SW 1271 (cell line): ENCODE results near the gene NOD1.

Experiments
- DNase-seq, 2 experiments: peaks; one replicate each; lab custom pipeline; 2025; lab: John Stamatoyannopoulos, UW

Gene NOD1

DNA sequence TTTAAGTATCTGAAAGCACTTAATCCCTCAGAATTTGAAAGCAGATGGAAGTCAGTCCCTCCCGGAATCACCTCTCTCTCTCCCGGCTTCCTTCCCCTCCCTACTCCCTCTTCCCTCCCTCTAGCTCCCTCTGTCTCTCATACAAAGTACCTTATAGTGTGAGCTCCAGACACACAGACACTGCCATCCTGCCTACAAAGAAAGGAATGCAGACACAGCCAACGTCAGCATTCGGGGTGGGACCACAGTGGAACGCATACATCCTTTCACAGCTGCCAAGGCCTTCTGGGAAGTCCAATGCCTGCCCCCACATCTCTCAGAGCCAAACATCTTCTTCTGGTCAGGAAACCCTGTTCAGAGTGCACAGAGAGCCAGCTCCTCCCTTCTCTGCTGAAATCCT is 9.3 kb downstream of the NOD1 start:
- peak in 1 of 2 experiments; percentile 39 for DNase-seq

DNA sequence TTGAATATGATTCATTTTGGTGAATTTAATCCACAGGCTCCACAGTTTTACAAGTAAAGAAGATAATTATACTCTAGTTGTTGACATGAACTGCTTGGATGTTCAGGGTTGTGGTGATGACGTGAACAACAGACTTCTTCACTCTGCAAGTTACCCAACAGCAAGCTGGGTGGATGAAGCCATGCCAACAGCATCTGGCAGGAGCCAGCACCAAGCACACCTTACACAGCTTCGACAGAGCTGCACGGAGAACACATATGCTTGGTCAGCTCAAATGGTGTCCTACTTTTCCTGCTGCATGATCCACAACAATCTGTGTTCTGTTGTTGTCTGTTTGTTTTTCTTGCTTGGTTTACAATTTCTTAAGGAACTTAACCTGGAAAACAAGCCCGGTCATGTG is 9.8 kb downstream of the NOD1 start:
- DNase-seq: no peak

DNA sequence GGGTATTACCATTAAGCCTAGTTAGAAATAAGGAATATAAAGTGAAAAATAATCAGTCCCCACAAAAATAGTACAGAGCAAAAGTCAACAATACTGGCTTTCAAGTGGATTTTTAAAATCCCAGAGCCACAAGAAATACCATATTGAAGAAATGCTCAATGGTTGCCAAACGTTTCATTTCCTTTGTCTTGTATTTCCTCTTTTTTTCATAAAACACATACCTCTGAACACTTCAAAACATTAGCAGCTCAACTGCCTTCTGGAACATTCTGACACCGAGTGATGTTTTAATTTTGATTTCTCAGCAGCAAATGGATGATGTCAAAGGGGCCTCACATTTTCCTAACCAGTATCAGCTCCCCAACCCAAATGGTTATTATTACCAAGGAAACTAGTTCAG is 10.5 kb downstream of the NOD1 start:
- no peak for DNase-seq

- DNase-seq: no peak
Observed at GRCh38 chr7:30467271-30467670, 11.3 kb downstream of the NOD1 start.

- DNase-seq: no peak
Observed at GRCh38 chr7:30466266-30466665, 12.3 kb downstream of the NOD1 start.

DNA sequence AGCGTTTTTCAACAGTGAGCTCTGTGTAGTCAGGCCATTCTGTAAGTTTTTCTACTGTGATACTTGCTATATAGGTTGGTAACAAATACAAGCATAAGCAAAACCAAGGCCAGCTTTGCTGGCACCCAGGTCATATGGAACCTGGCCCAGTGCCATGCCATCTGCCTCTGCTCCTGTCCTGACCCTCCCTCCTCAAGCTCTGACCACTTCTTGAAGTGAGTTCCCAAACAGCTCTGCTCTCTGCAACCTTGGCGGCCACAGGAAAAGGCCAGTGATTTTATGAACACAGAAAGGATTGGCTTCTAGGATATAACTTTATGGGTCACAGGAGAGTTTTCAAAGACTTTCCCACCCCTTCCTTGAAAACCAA is 12.8 kb downstream of the NOD1 start:
- DNase-seq: no peak

- no peak for DNase-seq
Observed at GRCh38 chr7:30465046-30465810, 13.4 kb downstream of the NOD1 start.

DNA sequence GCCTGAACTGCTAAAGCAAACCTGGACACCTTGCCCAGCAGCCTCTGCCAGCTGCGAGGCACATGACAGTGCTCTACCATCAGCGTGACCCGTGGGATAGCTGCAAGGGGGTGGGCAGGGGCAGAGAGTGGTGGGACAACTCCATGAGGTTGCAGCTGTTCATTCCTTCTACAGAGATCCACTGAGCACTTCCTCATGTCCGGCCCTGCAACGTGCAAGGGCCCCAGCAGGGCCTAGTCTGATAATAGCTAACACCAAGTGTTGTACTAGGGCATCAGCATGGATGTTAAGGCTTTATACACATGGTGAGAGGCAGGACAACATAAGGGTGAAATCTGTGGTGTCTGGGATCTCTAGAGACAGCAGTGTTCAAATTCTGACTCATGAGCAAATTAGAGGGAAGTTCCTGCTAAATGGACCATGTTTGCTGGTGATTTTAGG is 14.3 kb downstream of the NOD1 start:
- DNase-seq: no peak

- DNase-seq: no peak
Observed at GRCh38 chr7:30463405-30464145, 15.0 kb downstream of the NOD1 start.

GRCh38 chr7:30462179-30462578 is 16.4 kb downstream of the NOD1 start:
- no peak for DNase-seq

DNA sequence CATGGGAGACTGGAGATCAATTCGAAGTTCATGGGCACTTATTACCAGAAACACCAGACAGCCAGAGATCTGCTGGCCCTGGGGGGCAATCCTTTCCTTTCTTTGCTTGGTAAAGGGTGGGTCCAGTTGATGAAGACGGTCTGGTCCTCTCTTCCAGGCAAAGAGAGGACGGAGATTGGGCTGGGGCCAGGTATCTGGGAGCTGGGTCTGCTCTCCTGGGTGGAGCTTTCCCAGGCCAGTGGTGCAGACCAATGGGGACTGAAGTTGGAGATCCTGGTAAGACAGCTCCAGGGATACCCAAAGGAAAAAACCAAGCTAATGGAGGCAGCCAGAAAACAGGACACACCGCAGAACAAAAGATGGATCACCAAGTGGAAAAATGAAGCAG is 18.3 kb downstream of the NOD1 start:
- DNase-seq: no peak

GRCh38 chr7:30459591-30460245 is 18.9 kb downstream of the NOD1 start:
- no peak for DNase-seq

- no peak for DNase-seq
Observed at GRCh38 chr7:30458311-30458710, 20.3 kb downstream of the NOD1 start.

DNA sequence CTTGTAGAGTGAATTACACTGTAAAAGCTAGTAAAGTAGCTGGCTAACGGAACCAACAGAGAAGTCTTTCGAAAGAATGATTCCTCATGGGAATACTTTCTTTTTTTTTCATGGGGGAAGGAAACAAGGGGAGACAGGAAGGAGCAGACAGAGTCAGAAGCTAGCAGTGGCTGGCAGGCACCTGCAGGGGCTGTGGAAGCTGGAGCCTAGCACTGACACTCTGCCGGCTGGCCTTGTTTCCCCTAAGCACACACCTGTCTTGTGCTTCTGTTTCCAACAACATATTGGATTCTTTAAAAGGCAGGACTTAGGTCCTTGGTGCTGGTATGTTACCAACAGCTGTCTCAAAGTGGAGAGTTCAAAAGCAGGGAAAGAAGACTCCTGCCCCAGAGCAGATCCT is 24.7 kb downstream of the NOD1 start:
- no peak for DNase-seq

- DNase-seq: no peak
Observed at GRCh38 chr7:30453016-30453415, 25.6 kb downstream of the NOD1 start.

DNA sequence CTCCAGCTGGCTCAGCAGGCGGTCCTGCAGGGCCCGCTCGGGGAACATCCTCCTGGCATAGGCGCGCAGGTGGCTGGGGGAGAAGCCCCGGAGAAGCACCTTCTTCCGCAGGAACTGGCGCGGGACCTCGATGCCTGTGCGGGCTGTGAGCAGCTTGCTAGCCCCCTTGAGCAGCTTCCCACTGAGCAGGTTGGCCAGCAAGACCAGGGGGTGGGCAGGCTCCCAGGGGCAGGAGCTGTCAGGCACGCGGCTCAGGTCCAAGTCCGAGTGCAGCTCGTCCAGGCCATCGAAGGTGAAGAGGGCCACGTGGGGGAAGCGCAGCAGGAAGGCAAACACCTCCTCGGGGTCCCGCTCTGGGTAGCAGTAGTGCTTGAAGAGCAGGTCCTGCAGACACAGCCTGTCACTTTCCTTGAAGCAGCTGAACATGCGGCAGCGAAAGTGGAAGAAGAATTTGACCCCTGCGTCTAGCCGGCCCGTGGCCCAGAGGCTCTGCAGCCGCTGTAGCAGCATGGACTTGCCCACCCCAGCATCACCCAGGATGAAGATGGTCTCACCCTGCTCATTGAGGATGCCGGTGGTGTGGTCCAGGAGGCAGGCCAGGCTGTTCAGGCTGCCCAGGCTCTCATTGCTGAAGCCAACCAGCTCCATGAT is 26.2 kb downstream of the NOD1 start:
- DNase-seq: no peak

DNA sequence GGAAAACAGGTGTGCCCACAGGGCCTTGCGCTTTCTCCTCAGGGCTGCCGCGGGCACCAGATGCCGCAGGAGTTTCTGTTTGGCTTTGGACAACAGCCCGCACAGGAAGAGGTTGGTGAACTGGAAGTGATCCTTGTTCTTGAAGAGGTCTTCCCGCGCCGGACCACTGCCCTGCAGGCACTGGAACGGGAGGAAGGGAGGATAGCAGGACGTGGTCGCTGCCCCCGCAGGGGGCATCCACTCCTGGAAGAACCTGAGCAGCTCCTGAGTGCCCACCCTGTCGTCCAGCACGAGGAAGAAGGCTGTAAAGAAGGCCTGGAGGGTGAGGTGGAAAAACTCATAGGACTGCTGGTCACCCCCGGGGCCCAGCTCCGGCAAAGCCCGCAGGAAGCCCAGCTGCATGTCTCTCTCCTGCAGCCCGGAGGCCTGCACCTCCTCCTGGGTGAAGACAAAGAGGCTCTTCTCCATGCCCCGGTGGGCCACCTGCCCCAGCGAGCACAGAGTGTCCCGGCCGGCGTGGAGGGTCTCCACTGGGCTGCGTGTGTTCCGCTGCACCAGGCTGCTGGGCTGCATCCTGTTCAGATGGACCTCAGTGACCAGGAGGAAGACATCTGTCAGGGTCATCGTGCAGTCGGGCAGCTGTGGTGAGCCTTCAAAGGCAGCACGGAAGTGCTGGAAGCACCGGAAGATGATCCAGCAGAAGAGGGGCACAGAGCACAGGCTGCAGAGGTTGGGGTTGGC is 26.9 kb downstream of the NOD1 start:
- DNase-seq: no peak

DNA sequence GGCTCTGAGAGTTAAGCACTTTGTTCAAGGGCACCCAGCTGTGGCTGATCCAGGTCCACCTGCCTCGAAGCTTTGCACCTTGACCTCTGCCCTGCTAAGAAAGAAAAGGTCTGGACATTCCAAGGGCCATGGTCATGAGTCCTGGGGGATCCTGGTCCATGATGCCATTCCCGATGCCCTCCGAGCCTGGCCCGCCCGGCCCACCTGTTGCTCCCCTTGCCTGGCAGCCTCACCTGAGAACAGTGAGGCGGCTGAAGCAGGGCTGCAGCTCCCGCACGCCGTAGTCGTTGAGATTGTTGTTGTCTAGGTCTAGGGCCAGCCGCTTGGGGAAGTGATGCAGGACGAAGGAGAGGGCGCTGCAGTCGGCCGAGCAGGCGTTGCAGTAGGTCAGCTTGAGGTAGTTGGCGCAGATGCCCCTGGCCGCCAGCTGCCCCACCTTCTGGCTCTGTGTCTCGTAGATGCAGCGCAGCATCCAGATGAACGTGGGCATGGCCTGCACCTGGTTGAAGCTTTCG is 27.5 kb downstream of the NOD1 start:
- DNase-seq: no peak

DNA sequence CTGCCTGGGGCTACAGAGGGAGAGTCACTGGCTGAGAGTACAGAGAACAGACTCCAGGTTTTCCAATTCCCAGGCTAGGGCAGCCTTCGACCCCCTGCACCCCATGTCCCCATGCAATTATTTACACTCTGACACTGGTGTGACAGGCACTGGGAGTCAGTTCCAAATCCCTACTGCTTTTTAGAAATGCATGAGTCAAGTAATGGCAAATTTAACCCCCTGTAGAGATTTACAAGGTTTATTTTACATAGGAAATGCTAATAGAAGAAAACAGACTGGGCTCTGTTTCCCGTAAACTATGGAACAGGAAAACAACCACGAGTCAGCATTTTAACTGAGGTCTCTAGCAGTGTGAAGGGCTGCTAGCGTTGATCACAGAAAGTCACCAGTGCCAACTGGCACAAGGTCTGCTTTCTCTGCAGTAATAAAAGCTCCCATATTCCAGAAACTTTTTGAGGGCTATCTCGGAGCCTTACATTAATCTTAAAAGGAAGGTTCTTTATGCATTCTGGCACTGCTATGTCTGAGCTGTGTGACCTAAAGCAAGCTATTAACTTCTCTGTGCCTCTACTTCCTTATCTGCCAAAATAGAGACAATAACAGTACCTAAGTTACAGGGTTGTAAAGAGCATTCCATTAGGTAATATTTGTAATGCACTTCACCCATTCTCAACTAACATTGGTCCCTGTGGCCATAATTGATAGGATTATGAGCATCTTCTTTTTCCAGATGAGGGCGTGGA is 28.2 kb downstream of the NOD1 start:
- no peak for DNase-seq

DNA sequence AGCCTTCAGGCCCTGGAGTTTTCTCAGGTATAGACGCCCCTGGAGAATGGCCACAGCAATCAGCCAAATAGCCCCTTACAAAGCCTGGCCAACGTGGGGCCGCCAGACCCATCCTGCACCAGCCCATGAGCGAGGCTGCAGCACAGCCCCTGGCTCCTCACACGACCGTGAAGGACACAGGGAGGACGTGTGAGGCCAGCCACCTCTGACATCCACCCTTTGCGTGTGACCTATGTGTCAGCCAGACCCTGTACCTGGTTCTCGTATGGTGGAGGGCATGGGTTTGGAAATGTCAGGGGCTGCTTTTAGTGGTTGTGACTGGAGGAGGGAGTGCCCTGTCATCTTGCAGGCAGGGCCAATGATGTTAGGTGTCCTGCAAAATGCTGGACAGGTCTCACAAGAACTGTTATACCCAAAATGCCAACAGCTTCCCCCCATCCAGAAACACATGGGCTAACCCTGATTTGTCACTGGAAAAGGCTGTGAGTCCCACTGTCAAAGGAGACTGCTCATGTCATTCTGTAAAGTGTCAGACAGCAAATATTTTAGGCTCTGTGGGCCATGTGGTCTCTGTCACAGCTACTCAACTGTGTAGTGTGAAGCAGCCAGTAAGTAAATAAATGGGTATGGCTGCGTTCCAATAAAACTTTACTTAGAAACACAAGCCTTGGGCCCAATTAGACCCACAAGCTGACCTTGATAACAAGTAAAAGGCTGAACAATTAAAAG is 30.0 kb downstream of the NOD1 start:
- no peak for DNase-seq
